ENCODE measurements around the gene PRELID3B.

The PRELID3B gene

DNA sequence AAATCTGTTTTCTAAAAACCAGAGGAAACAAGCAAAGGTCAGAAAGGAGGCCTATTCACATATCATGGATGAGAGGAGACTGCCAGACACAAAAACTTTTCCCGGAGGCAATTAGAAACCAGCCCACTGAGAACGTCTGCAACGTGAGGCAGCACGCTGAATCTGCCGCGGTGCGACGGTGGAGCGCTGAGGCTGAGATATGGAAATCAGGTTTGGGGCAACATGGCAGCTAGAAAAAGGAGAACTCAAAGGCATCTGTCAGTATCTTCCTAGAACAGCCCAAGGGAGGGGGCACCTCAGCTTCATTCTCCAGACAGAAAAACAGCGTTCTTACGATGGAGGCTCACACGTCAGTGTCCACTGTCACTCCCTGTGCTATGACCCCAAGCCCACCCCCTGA lies 5.2 kb downstream of the PRELID3B start:
- Histone ChIP-seq H3K79me2 (ENCODE audit: control insufficient read depth, insufficient read depth, low read length, unreplicated experiment) (peaks cover 61% of the 10 kb centered on the region), H3K27me3 (ENCODE audit: insufficient read depth, low read length) (no peaks in the 10 kb centered on the region), H2AFZ (ENCODE audit: low read length, unreplicated experiment) (no peak overlapping the region), H3K4me1 (ENCODE audit: control insufficient read depth, insufficient read depth, low read length, unreplicated experiment) (peaks cover 30% of the 10 kb centered on the region), H3K27ac (ENCODE audit: low read depth, low read length) (no peak overlapping the region), H3K36me3 (ENCODE audit: insufficient read depth, low read length) (peaks cover 33% of the 10 kb centered on the region), H3K4me3 (ENCODE audit: low read depth, low read length) (no peak overlapping the region)

DNA sequence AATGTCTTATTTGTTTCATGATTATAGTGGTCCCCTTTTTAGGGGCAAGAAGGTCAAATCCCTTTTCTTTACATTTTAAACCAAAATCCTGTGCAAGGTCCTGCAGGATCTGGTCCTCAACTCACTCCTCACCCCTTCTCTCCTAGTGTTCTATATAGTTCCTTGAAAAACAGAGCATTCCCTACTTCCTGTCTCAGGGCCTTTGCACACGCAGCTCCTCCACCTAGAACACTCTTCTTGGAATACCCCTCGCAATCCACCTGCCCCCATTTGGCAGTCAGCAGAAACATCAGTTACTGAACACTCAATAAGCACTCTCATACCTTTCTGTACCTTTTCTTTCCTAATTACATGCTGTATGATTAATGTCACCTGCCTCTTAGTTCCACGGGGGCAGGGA lies 7.2 kb downstream of the PRELID3B start:
- no peak overlapping the region for H3K4me3 ChIP-seq (ENCODE audit: low read depth, low read length)
- peaks cover 24% of the 10 kb centered on the region for H3K4me1 ChIP-seq (ENCODE audit: control insufficient read depth, insufficient read depth, low read length, unreplicated experiment)
- no peak overlapping the region for H3K27ac ChIP-seq (ENCODE audit: low read depth, low read length)
- H3K79me2 ChIP-seq (ENCODE audit: control insufficient read depth, insufficient read depth, low read length, unreplicated experiment): peaks cover 58% of the 10 kb centered on the region
- H2AFZ ChIP-seq (ENCODE audit: low read length, unreplicated experiment): no peak overlapping the region
- H3K36me3 ChIP-seq (ENCODE audit: insufficient read depth, low read length): peaks cover 28% of the 10 kb centered on the region
- no peaks in the 10 kb centered on the region for H3K27me3 ChIP-seq (ENCODE audit: insufficient read depth, low read length)

DNA sequence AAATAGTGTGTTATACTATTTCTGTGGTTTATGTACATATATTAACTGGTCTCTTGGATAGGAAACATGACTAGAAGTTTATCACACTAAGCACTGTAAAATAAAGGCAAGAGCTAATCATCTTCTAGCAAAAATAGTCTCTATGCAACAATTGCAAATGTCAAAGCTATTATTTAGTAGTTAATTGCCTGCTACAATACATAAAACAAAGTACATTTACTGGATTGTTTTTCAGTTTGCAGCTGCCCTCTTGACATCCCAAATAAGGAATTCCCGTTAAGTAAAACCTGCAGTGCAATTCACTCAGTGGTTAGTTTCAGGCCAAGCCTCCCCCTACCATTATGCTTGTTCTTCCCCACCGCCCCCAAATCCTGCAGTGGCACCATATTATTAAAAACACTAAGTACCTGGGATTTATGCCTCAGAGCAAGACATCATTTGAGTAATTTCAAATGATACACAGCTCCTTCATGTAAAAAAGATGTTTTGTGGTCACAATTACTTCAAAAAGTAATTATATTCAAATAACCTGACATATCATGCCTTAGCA lies 8.9 kb downstream of the PRELID3B start:
- peaks cover 38% of the 10 kb centered on the region for H3K36me3 ChIP-seq (ENCODE audit: insufficient read depth, low read length)
- peaks cover 58% of the 10 kb centered on the region for H3K79me2 ChIP-seq (ENCODE audit: control insufficient read depth, insufficient read depth, low read length, unreplicated experiment)
- no peak overlapping the region for H3K27ac ChIP-seq (ENCODE audit: low read depth, low read length)
- no peaks in the 10 kb centered on the region for H3K27me3 ChIP-seq (ENCODE audit: insufficient read depth, low read length)
- peaks cover 28% of the 10 kb centered on the region for H3K4me1 ChIP-seq (ENCODE audit: control insufficient read depth, insufficient read depth, low read length, unreplicated experiment)
- H3K4me3 ChIP-seq (ENCODE audit: low read depth, low read length): no peak overlapping the region
- H2AFZ ChIP-seq (ENCODE audit: low read length, unreplicated experiment): no peak overlapping the region

- Histone ChIP-seq H3K4me3 (ENCODE audit: low read depth, low read length) (peak overlapping the region; percentile 86), H3K36me3 (ENCODE audit: insufficient read depth, low read length) (peaks cover 44% of the 10 kb centered on the region)
Measured at GRCh38 chr20:59033093-59033492, 9.5 kb downstream of the PRELID3B start.

GRCh38 chr20:59032713-59033059 lies 9.9 kb downstream of the PRELID3B start:
- Histone ChIP-seq H3K4me3 (ENCODE audit: low read depth, low read length) (peak overlapping the region; percentile 86), H3K27me3 (ENCODE audit: insufficient read depth, low read length) (no peaks in the 10 kb centered on the region), H3K79me2 (ENCODE audit: control insufficient read depth, insufficient read depth, low read length, unreplicated experiment) (peaks cover 58% of the 10 kb centered on the region), H3K4me1 (ENCODE audit: control insufficient read depth, insufficient read depth, low read length, unreplicated experiment) (peaks cover 39% of the 10 kb centered on the region), H2AFZ (ENCODE audit: low read length, unreplicated experiment) (no peak overlapping the region), H3K36me3 (ENCODE audit: insufficient read depth, low read length) (peaks cover 43% of the 10 kb centered on the region), H3K27ac (ENCODE audit: low read depth, low read length) (peak overlapping the region; percentile 51)

More at GRCh38 chr20:59033093-59033492, 9.5 kb downstream of the PRELID3B start:
- H3K4me1 ChIP-seq (ENCODE audit: control insufficient read depth, insufficient read depth, low read length, unreplicated experiment): peaks cover 34% of the 10 kb centered on the region
- H2AFZ ChIP-seq (ENCODE audit: low read length, unreplicated experiment): no peak overlapping the region
- peak overlapping the region; percentile 51 for H3K27ac ChIP-seq (ENCODE audit: low read depth, low read length)
- peaks cover 58% of the 10 kb centered on the region for H3K79me2 ChIP-seq (ENCODE audit: control insufficient read depth, insufficient read depth, low read length, unreplicated experiment)
- H3K27me3 ChIP-seq (ENCODE audit: insufficient read depth, low read length): no peaks in the 10 kb centered on the region

GRCh38 chr20:59032023-59032712 lies 10.4 kb downstream of the PRELID3B start, which contains the start of gene ATP5F1E:
Gene ATP5F1E (minus strand): TSS chr20:59032335. CDS start chr20:59032251, 84 bp downstream.
- peak within 1 kb of the TSS; percentile 86 for H3K4me3 ChIP-seq (ENCODE audit: low read depth, low read length)
- H2AFZ ChIP-seq (ENCODE audit: low read length, unreplicated experiment): peak within 1 kb of the TSS; percentile 55
- peaks cover 44% of the 10 kb centered on the region for H3K4me1 ChIP-seq (ENCODE audit: control insufficient read depth, insufficient read depth, low read length, unreplicated experiment)
- peaks cover 45% of the 10 kb centered on the region for H3K36me3 ChIP-seq (ENCODE audit: insufficient read depth, low read length)
- peak within 1 kb of the TSS; percentile 51 for H3K27ac ChIP-seq (ENCODE audit: low read depth, low read length)
- peaks cover 58% of the 10 kb centered on the region for H3K79me2 ChIP-seq (ENCODE audit: control insufficient read depth, insufficient read depth, low read length, unreplicated experiment)
- no peaks in the 10 kb centered on the region for H3K27me3 ChIP-seq (ENCODE audit: insufficient read depth, low read length)

DNA sequence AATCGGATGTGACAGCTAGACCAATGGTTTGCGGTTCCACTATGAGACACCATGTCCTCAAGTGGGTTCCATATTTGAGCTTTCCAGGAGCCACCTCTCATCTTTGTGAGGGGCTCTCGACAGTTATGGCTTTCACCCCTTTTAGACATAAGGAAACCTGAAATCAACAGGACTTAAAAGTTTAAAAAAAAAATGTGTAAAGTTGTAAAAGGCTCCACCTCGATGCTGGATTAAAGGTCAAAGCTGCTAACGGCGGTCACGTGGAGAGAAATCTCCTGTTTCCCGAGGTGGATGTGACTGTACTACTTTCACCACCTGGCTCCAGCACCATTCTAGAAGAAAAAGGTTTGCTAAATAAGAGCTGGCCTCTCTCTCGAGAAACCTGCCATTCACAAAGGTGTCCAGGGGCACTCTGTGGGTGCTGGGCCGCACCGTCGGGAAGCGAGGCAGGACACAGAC lies 11.0 kb downstream of the PRELID3B start:
- H3K79me2 ChIP-seq (ENCODE audit: control insufficient read depth, insufficient read depth, low read length, unreplicated experiment): peaks cover 64% of the 10 kb centered on the region
- H3K27me3 ChIP-seq (ENCODE audit: insufficient read depth, low read length): no peaks in the 10 kb centered on the region
- peaks cover 46% of the 10 kb centered on the region for H3K4me1 ChIP-seq (ENCODE audit: control insufficient read depth, insufficient read depth, low read length, unreplicated experiment)
- H3K4me3 ChIP-seq (ENCODE audit: low read depth, low read length): peak overlapping the region; percentile 86
- H3K36me3 ChIP-seq (ENCODE audit: insufficient read depth, low read length): peaks cover 40% of the 10 kb centered on the region
- peak overlapping the region; percentile 48; the same call in 1 of the 2 replicates for H3K27ac ChIP-seq (ENCODE audit: low read depth, low read length)
- H2AFZ ChIP-seq (ENCODE audit: low read length, unreplicated experiment): peak overlapping the region; percentile 55

GRCh38 chr20:59030911-59031563 lies 11.5 kb downstream of the PRELID3B start:
- H3K36me3 ChIP-seq (ENCODE audit: insufficient read depth, low read length): peaks cover 35% of the 10 kb centered on the region

DNA sequence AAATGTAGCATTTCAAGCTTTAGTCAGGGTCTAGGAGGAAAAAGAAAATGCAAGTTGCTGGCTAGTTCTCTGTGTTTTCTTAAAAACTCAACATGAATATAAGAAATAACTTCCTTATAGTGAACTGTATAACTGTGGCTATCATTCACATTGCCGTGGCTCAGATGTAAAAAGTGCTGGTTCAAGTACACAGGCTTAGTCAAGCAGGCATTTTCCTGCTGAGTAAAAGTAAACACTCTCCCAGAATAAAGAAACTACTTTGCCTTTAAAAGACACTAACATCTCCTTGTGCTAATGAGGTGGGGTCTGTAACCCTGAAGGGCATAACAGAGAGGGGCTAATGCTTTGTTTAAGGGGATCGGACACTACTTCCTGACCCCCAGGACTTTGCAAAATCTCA lies 13.8 kb downstream of the PRELID3B start:
- Histone ChIP-seq H2AFZ (ENCODE audit: low read length, unreplicated experiment) (no peak overlapping the region), H3K79me2 (ENCODE audit: control insufficient read depth, insufficient read depth, low read length, unreplicated experiment) (peaks cover 66% of the 10 kb centered on the region), H3K36me3 (ENCODE audit: insufficient read depth, low read length) (peaks cover 29% of the 10 kb centered on the region), H3K4me3 (ENCODE audit: low read depth, low read length) (peak overlapping the region; percentile 86), H3K27ac (ENCODE audit: low read depth, low read length) (0 out of 2 replicates have a peak overlapping the region, but pooled peaks have one; percentile 17), H3K27me3 (ENCODE audit: insufficient read depth, low read length) (no peaks in the 10 kb centered on the region), H3K4me1 (ENCODE audit: control insufficient read depth, insufficient read depth, low read length, unreplicated experiment) (peaks cover 46% of the 10 kb centered on the region)

More at GRCh38 chr20:59030911-59031563, 11.5 kb downstream of the PRELID3B start:
- Histone ChIP-seq H3K27ac (ENCODE audit: low read depth, low read length) (no peak overlapping the region), H3K27me3 (ENCODE audit: insufficient read depth, low read length) (no peaks in the 10 kb centered on the region), H2AFZ (ENCODE audit: low read length, unreplicated experiment) (no peak overlapping the region), H3K4me1 (ENCODE audit: control insufficient read depth, insufficient read depth, low read length, unreplicated experiment) (peaks cover 46% of the 10 kb centered on the region), H3K79me2 (ENCODE audit: control insufficient read depth, insufficient read depth, low read length, unreplicated experiment) (peaks cover 64% of the 10 kb centered on the region), H3K4me3 (ENCODE audit: low read depth, low read length) (peak overlapping the region; percentile 86)

DNA sequence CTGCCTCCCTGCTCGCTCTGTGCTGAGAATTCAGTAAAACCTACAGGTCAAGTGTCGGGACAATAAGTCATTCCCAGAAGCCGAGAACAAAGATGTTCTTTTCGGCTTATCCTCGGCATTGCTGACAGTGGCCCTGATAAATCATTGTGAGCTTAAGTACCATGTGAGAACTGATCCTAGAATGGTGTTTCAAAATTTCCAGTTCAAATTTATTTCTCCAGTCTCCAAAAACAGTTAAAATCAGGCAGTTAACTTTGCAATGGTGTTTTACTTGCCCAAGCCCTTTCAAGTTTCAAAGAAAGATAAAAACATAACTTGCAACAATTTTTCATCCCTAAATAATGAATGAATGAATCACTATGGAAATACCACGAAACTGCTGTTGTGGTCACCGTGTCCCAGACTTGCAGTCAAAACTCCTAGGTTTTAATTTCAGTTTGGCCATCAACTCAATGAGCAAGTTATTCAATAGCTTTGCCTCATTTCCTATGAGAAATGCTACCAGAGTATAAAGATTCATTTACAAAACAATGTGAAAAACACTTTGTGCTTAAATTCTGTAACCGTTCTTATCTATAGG lies 14.8 kb downstream of the PRELID3B start:
- peaks cover 42% of the 10 kb centered on the region for H3K4me1 ChIP-seq (ENCODE audit: control insufficient read depth, insufficient read depth, low read length, unreplicated experiment)
- no peak overlapping the region for H2AFZ ChIP-seq (ENCODE audit: low read length, unreplicated experiment)
- peaks cover 33% of the 10 kb centered on the region for H3K36me3 ChIP-seq (ENCODE audit: insufficient read depth, low read length)
- peak overlapping the region; percentile 86 for H3K4me3 ChIP-seq (ENCODE audit: low read depth, low read length)
- no peaks in the 10 kb centered on the region for H3K27me3 ChIP-seq (ENCODE audit: insufficient read depth, low read length)
- peak overlapping the region; percentile 17; the same call in 1 of the 2 replicates for H3K27ac ChIP-seq (ENCODE audit: low read depth, low read length)
- peaks cover 66% of the 10 kb centered on the region for H3K79me2 ChIP-seq (ENCODE audit: control insufficient read depth, insufficient read depth, low read length, unreplicated experiment)
